Activated CD8-positive, alpha-beta memory T cell treated with anti-CD3 and anti-CD28 coated beads for 4 hours (primary cell): ENCODE results near the gene TMEM119.
"Not testable (repeated sequence)": the region's sequence is repeated elsewhere in the genome, so short reads cannot be mapped to it uniquely, and the experiment has no call there.

Experiments
- DNase-seq, 2 donors: peaks; one replicate each; pipeline ENCODE4 v3.0.0-alpha.2; 2020; ENCODE audit warnings: low read depth in 2 of 2

Gene TMEM119

DNA sequence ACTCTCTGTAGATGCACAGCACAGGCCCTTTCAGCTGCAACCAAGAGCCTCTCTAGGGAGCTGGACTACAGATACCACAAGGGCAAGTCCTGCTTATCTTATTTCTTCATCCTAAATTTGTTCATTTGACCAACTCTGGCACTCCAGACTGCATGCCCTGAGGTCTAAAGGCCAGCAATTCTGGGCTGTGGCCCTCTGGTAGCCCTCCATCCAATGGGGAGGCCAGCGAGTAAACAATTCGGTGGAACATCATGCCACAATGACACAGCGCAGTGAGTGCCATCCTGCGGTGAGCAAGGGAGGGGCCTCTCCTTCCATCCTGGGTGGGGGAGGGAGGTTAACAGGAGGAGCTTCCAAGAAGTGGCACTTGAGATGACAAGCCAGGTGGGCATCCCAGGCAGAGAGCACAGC is 36.5 kb upstream of the TMEM119 start:
- no peak for DNase-seq

GRCh38 chr12:108633534-108634248 is 35.8 kb upstream of the TMEM119 start, which contains the start of gene SELPLG:
SELPLG (minus strand) TSS chr12:108633894; CDS start chr12:108624307, 9,587 bp downstream.
- DNase-seq, result peak; percentile 72 to 79

GRCh38 chr12:108633081-108633533 is 35.2 kb upstream of the TMEM119 start:
- no peak for DNase-seq

- DNase-seq, result not testable (repeated sequence)
Observed at GRCh38 chr12:108631261-108631660, 33.4 kb upstream of the TMEM119 start.

DNA sequence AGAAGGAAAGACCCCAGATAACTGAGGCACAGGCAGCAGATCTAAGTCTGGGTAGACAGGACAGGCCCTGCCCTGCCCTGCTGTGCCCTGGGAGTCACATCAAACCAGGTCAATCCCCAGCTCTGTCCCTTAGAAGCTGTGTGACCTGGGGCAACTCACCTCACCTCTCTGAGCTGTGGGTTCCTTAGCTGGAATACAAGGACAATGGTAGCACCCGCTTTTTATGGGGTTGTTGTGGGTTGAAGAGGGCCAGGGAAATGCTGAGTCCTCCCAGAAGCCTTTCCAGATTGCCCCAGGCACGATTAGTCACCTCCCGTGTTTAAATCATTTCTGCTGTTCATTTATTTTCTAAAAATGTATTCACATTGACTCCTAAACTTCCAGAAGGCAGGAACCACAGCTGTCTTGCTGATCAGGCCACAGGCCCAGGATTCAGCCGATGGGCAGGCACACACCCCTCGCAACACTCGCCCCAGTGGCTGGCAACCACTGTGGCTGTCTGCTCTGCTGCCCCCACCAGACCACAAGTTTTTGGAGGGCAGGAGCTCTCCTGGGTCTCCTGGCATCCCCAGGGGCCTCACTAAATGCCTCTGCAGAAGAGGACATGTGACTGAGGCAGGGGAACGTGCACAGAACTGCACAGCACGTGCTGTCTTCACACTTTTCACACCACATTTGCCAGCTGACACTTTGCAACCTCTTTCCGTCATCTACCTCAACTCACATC is 32.8 kb upstream of the TMEM119 start:
- no peak for DNase-seq

- no peak for DNase-seq
Observed at GRCh38 chr12:108629824-108630476, 32.1 kb upstream of the TMEM119 start.

DNA sequence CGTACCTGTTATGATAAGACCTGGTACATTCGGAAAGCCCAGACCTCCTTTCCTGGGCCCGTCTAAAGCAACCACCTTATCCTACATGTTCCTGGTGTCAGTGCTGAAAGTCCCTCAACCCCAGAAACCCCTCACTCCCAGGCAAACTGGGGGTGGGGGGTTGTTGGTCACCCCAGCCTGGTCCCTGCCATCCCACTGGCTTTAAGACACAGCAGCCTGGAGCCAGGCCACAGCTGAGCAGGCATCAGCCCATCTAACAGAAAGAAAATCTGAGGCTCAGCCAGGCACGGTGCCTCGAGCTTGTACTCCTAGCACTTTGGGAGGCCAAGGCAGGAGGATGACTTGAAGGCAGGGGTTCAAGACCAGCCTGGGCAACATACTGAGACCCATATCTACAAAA is 31.3 kb upstream of the TMEM119 start:
- no peak for DNase-seq

DNA sequence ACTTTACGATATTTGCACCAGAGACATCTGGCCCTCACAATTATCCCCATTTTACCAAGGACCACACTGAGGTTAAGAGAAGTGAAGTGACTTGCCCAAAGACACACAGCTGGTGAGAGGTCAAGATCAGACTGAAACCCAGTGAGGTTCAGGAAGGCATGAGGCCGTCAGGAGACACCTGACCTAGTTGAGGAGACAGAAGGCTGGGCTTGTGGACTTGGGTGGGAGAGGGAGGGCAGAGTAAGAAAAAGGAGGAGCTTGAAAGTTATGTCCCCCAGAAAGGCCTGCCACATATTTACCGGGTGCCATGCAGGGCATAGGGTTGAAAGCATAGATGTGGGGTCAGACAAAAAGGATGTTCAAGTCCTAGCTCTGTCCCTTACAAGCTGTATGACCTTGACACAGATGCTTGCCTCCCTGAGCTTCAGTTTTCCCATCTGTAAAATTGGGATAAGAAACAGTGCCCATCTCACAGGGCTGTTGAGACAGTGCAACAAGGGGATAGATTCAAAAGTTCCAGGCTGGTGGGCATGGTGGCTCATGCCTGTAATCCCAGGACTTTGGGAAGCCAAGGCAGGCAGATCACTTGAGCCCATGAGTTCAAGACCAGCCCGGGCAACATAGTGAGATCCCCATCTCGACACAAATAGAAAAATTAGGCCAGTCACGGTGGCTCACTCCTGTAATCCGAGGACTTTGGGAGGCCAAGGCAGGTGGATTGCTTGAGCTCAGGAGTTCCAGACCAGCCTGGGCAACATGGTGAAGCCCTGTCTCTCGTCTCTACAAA is 29.4 kb upstream of the TMEM119 start:
- DNase-seq, result no peak

DNA sequence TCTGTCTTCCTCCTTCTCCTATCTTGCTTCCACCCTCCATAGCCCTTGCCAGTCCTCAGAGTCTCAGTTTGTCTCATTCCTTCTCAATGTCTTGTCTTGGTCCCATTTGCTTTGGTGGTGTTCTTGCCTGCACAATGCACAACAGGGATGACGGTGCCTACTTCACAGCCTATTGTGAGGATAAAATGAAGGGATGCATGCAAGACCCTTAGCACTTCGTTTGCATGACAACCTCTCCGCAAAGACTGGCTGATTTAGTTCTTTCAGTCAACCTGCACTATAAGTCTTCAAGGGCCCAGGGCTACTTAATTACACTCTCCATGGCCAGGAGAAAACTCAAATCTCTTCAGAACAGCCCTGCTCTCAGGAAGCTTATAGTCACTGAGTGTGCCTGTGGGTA is 27.3 kb upstream of the TMEM119 start:
- DNase-seq, result no peak

DNA sequence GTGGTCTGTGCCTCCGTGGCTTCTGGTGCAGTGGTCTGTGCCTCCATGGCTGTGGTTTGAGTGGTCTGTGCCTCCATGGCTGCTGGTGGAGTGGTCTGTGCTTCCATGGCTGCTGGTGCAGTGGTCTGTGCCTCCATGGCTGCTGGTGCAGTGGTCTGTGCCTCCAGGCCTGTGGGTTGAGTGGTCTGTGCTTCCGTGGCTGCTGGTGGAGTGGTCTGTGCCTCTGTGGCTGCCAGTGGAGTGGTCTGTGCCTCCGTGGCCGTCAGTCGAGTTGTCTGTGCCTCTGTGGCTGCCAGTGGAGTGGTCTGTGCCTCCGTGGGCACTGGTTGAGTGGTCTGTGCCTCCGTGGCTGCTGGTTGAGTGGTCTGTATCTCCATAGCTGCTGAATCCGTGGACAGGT is 25.7 kb upstream of the TMEM119 start:
- no peak for DNase-seq

GRCh38 chr12:108622921-108623514 is 25.1 kb upstream of the TMEM119 start:
- DNase-seq, result no peak

DNA sequence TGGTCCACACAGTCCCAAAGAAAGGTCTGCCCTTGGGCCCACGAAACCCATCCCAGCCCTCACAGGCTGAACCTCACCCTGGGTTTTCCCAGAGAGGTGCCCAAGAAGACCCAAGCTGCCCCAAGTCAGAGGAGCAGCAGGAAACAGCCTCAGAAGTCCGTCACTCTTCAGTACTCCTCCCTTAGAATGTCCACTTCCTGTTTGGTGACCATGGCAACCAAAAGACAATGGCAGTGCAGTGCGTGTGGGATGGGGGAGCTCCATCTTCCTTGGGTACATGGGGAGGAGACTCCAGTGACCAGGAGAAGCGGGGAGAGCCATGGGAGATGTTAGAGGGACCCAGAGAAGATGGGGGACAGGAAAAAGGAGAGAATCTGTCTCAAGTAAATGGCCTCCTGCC is 24.5 kb upstream of the TMEM119 start:
- no peak for DNase-seq

DNA sequence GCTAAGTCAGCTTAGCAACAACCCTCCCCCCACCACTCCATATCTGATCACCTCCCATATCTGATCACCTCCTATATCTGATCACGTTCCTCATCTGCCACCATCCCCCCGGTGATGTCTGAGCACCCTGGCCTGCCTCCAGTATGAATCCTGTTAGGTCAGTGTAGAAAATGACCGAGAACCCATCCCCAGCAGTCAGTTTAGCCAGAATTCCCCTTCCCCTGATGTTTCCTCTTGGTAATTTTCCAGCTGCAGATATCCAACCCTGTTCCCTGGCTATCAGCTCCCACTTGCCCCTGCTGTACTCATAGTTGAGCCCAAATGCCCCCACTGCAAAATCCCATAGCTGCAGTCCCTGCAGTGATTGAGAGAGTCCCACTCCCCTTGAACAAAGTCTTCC is 23.3 kb upstream of the TMEM119 start:
- DNase-seq, result no peak

GRCh38 chr12:108620236-108620879 is 22.5 kb upstream of the TMEM119 start:
- DNase-seq, result no peak

DNA sequence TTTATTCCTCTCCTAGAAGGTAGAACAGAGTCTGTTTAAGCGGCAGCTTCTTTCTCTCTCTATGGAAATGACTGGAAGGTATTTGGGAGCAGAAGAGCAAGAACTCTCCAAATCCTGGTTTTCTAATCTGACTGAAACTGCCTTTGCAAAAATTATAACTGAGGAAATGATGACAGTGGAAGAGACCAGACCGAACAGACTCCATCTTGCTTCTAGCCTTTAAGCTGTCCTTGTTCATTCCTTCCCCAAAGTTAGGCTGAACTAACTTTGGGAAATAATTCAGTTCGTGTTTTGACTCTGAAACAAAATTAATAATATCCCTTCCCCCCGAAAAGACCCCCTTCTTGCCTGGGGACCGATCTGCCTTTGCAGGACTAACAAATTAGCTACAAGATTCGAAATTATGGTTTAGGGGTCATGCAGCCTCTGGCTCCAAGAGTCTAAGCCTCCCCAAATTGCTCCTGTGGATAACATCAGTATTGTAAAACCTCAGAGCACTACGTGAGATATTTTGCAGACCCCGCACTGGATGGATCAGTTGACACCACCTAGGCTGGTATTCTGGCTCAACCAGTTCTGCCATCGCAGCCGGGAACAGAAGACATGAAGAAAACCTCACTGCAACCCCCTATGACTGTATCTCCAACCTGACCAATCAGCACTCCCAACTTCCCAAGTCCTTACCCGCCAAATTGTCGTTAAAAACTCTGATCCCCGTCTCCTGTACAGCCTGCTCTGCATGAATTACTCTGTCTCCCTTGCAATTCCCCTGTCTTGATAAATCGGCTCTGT is 21.7 kb upstream of the TMEM119 start:
- DNase-seq, result no peak

- not testable (repeated sequence) for DNase-seq
Observed at GRCh38 chr12:108618953-108619274, 21.0 kb upstream of the TMEM119 start.

DNA sequence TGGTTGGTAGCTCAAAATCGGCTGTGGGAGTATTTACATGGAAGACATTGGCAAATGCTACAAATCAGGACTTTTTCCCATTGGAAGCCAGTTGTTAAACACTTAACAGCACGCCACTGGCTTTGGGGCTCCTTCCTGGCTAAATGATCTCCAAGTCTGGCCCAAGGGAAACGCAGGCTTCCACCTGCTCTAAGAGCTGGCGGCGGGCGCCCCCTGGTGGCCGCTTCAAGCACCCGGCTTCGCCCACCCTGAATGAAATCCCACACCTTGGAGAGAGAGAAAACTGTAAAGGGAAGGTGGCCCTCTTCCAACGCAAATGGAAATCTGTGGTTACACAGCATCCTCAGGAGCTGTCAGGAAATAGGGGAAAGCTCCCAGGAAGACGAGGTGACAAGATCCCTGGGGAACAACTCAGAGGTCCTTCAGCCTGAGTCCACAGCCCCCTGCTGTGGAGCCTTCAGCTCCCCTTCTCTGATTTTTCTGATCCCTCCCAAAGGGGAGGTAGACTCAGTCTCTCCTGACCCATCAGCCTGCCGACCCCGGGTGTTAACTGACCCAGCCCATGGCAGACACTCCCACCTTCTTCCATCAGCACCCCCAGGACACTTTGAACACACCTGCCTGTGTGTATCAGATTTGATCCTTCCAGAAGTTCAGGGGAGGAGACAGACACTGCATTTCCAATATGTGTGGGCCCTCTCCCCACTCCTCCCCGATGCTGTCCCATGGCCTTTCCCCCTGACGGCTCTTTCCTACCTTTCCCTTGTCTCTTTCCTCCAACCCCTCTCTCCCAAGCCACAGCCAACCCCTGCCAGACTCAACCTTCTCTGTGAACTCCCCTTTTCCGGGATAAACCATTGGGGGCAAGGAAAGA is 20.4 kb upstream of the TMEM119 start:
- DNase-seq, result peak in 1 of 2 donors; percentile 57

DNA sequence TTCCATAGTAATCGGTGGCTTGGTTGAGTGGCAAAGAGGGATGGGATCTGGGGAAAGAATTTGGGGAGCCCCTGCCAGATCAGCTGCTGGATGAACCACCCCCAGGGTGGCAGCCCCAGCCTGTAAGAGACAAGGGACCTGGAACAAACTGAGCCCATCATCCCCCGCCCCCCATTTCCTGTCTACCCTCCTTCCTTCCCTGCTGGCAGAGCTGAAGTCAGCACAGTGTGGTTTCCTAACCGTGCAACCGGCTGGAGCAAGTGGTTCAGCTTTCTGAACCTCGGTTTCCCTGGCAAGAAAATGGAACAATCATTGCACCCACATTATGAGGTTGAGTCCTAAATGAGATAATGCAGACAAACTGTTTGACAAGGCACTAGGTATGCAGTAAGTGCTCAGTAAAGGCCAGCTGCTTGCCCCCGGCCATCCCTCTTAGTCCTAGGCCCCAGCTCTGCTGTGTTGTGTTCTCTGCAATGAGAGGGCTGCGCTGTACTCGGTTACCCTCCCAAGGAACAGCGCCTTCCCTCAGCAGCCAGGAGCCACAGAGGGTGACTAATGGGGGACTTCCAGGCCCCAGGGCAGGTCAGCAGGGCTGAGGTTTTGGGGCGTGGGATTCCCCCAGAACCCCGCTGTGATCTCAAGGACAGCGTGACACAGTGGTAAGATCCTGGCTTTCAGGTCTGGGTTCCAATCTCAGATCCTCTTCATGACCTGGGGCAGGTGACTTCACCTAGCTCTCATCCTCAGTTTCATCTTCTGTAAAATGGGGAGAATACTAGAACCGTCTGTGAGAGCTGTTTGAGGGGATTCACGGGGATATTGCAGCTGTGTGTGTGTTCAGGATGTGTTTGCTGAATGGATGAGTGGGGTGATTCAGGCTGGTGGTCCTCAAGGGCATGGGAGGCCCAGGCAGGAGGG is 19.3 kb upstream of the TMEM119 start:
- DNase-seq, result peak; percentile 63 to 81
